Right atrium auricular region (tissue), 2 donors: Measurements from ENCODE around the gene TMEM69. TPM values are rescaled to one million over a fixed set of nuclear protein-coding genes. Genes with fewer than 3 reads are reported as not detected.
"Not testable (repeated sequence)": the region's sequence is repeated elsewhere in the genome, so short reads cannot be mapped to it uniquely, and the experiment has no call there.

ENCODE experiments used
- DNase-seq: peaks from one replicate; pipeline ENCODE4 v3.0.0-alpha.2; 2019; ENCODE audit warnings: low spot score
- H3K27ac ChIP-seq, 2 donors: fragments of 200-600 bp; sonication (generic); 1 replicate in 1 of 2; 2 replicates in 1 of 2; pipeline ENCODE4 v1.5.1; 2016 to 2019
- H3K27me3 ChIP-seq, 2 donors: fragments of 200-600 bp; sonication (generic); one replicate each; pipeline versions ENCODE4 v1.5.1 to v1.6.0; 2017 to 2019
- H3K36me3 ChIP-seq: fragments of 200-600 bp; sonication (generic); one replicate; pipeline ENCODE4 v1.5.1; 2016
- H3K4me1 ChIP-seq, 2 donors: fragments of 200-600 bp; sonication (generic); one replicate each; pipeline versions ENCODE4 v1.5.1 to v1.6.0; 2017 to 2019
- H3K4me3 ChIP-seq, 2 donors: fragments of 200-600 bp; sonication (generic); 1 replicate in 1 of 2; 2 replicates in 1 of 2; pipeline ENCODE4 v1.5.1; 2017 to 2019; ENCODE audit warnings: mild to moderate bottlenecking in 1 of 2, moderate library complexity in 1 of 2
- H3K9me3 ChIP-seq, 2 donors: fragments of 200-600 bp; sonication (generic); one replicate each; pipeline ENCODE4 v1.5.1; 2019
- CTCF ChIP-seq, 2 donors: fragments of 200-600 bp; sonication (generic); IDR thresholded peaks; one replicate each; pipeline ENCODE4 v1.5.1; 2019; ENCODE audit warnings: antibody characterized with exemption in 2 of 2
- total RNA-seq, 2 donors: library from RNA; depleted of rRNA; stranded (reverse); fragments of >200 nt; gene quantifications; one replicate each; pipeline ENCODE4 v1.1.0, GENCODE V29; 2016

The TMEM69 gene
- total RNA-seq, 2 donors from 2014 or later, result 27.7 to 38.2 TPM

- DNase-seq, result no peak
- Histone ChIP-seq H3K27ac (no peak overlapping the region), H3K36me3 (peaks cover 11% of the 10 kb centered on the region), H3K4me3 (no peak overlapping the region), H3K4me1 (no peaks in the 10 kb centered on the region), H3K27me3 (no peaks in the 10 kb centered on the region), H3K9me3 (no peaks in the 10 kb centered on the region)
- no peak for TF ChIP-seq CTCF (IDR thresholded peaks at IDR 0.05)
These were observed 42.2 kb downstream of the TMEM69 start for GRCh38 chr1:45730075-45730779.

GRCh38 chr1:45730780-45731319 is 42.9 kb downstream of the TMEM69 start:
- TF ChIP-seq CTCF (IDR thresholded peaks at IDR 0.05), result no peak
- peaks cover 11% of the 10 kb centered on the region for H3K36me3 ChIP-seq
- no peak overlapping the region for H3K4me3 ChIP-seq
- no peak for DNase-seq
- no peaks in the 10 kb centered on the region for H3K9me3 ChIP-seq
- H3K27ac ChIP-seq, result peak overlapping the region in 1 of 2 donors; percentile 59
- no peaks in the 10 kb centered on the region for H3K27me3 ChIP-seq
- H3K4me1 ChIP-seq, result no peaks in the 10 kb centered on the region

- peak overlapping the region in 1 of 2 donors; percentile 16 for H3K27ac ChIP-seq
- no peak overlapping the region for H3K4me3 ChIP-seq
- no peak for TF ChIP-seq CTCF (IDR thresholded peaks at IDR 0.05)
- no peaks in the 10 kb centered on the region for H3K4me1 ChIP-seq
- no peaks in the 10 kb centered on the region for H3K27me3 ChIP-seq
- no peak for DNase-seq
- peaks cover 5% of the 10 kb centered on the region for H3K36me3 ChIP-seq
- no peaks in the 10 kb centered on the region for H3K9me3 ChIP-seq
These were observed 51.2 kb downstream of the TMEM69 start for GRCh38 chr1:45739137-45739536.

- DNase-seq, H3K4me1 ChIP-seq, H3K9me3 ChIP-seq, H3K4me3 ChIP-seq, H3K36me3 ChIP-seq, H3K27me3 ChIP-seq: not testable (repeated sequence)
- peak overlapping the region in 1 of 2 donors; percentile 16 for H3K27ac ChIP-seq
These were observed 51.7 kb downstream of the TMEM69 start for GRCh38 chr1:45739641-45740156.

Other genes starting within 250 kb of the TMEM69 start
- 1 to 10 TPM; 2.8 to 3.5 TPM for gene TESK2, start 197.0 kb upstream of the TMEM69 start, total RNA-seq
- gene CCDC163, start 188.1 kb upstream of the TMEM69 start, total RNA-seq, result 1 to 10 TPM; 1.4 to 1.9 TPM
- gene MMACHC, start 187.9 kb upstream of the TMEM69 start, total RNA-seq, result 10 to 100 TPM in 1 of 2 donors, 1 to 10 TPM in 1; 9.8 to 13.7 TPM
- 100 to 1,000 TPM; 371 to 655 TPM for gene PRDX1, start 166.3 kb upstream of the TMEM69 start, total RNA-seq
- 10 to 100 TPM; 47.2 to 53.3 TPM for gene AKR1A1, start 137.4 kb upstream of the TMEM69 start, total RNA-seq
- gene NASP, start 104.1 kb upstream of the TMEM69 start, total RNA-seq, result 10 to 100 TPM; 30.6 to 32.3 TPM
- under 1 TPM; 0.39 to 0.52 TPM for gene CCDC17, start 64.1 kb upstream of the TMEM69 start, total RNA-seq
- gene GPBP1L1, start 1.6 kb upstream of the TMEM69 start, total RNA-seq, result 100 to 1,000 TPM in 1 of 2 donors, 10 to 100 TPM in 1; 77.3 to 106 TPM
- 1 to 10 TPM; 7.2 to 8.2 TPM for gene IPP, start 62.5 kb downstream of the TMEM69 start, total RNA-seq
- 10 to 100 TPM; 44.5 to 52.1 TPM for gene MAST2, start 115.4 kb downstream of the TMEM69 start, total RNA-seq